22Rv1 (cell line): ENCODE measurements around the gene NASP.

Source experiments
- H3K27ac ChIP-seq: fragments of 450-650 bp; 2 replicates; pipeline ENCODE4 v1.5.1; 2017
- CTCF ChIP-seq: fragments of 450-650 bp; IDR thresholded peaks from 2 replicates; pipeline ENCODE4 v1.5.1; 2017; ENCODE audit warnings: mild to moderate bottlenecking
- ZFX ChIP-seq: fragments of 450-650 bp; IDR thresholded peaks from 2 replicates; pipeline ENCODE4 v1.6.1; 2017; ENCODE audit warnings: antibody characterized with exemption, borderline replicate concordance

The NASP gene

GRCh38 chr1:45583666-45584350 lies at the start of gene NASP:
NASP (plus strand) TSS chr1:45584041; CDS start chr1:45584147, 106 bp downstream.
- peak within 1 kb of the TSS; percentile 97 for H3K27ac ChIP-seq
- TF ChIP-seq CTCF (no peak), ZFX (no peak)

- no peak overlapping the region for H3K27ac ChIP-seq
These were observed 47.7 kb upstream of the NASP start for GRCh38 chr1:45535988-45536766.

GRCh38 chr1:45536886-45537285 lies 47.0 kb upstream of the NASP start:
- no peak overlapping the region for H3K27ac ChIP-seq
- no peak for TF ChIP-seq CTCF
- TF ChIP-seq ZFX = no peak

More at GRCh38 chr1:45535988-45536766, 47.7 kb upstream of the NASP start:
- TF ChIP-seq CTCF (no peak), ZFX (no peak)

GRCh38 chr1:45541193-45541592 lies 42.6 kb upstream of the NASP start:
- no peak overlapping the region for H3K27ac ChIP-seq
- TF ChIP-seq CTCF = no peak
- TF ChIP-seq ZFX = no peak

GRCh38 chr1:45542591-45542990 lies 41.2 kb upstream of the NASP start:
- TF ChIP-seq CTCF (no peak), ZFX (no peak)
- H3K27ac ChIP-seq = no peak overlapping the region

- H3K27ac ChIP-seq = no peak overlapping the region
- TF ChIP-seq CTCF = no peak
- TF ChIP-seq ZFX = no peak
These were observed 40.0 kb upstream of the NASP start for GRCh38 chr1:45543581-45544417.
